HFF-Myc (cell line): ENCODE measurements around the gene UBE4B.

Experiments
- DNase-seq: peaks from one replicate; pipeline ENCODE4 v3.0.0-alpha.2; 2011; ENCODE audit warnings: low read depth; ENCODE audit errors: extremely low read depth
- H3K4me3 ChIP-seq: replicated peaks from 2 replicates; pipeline ENCODE4 v1.5.1; 2011; ENCODE audit warnings: low read depth, mild to moderate bottlenecking, control low read depth, low read length
- CTCF ChIP-seq: IDR thresholded peaks from 2 replicates; pipeline ENCODE4 v1.5.1; 2012; ENCODE audit warnings: mild to moderate bottlenecking, low read depth, low read length, control low read depth; ENCODE audit errors: missing control alignments

Gene UBE4B

GRCh38 chr1:10051656-10052055 lies 18.9 kb downstream of the UBE4B start:
- H3K4me3 ChIP-seq, result no peak overlapping the region
- no peak for TF ChIP-seq CTCF
- DNase-seq, result no peak

GRCh38 chr1:10052347-10052746 lies 19.6 kb downstream of the UBE4B start:
- no peak overlapping the region for H3K4me3 ChIP-seq
- DNase-seq, result no peak
- no peak for TF ChIP-seq CTCF

GRCh38 chr1:10054465-10054864 lies 21.7 kb downstream of the UBE4B start:
- no peak for DNase-seq
- no peak for TF ChIP-seq CTCF
- H3K4me3 ChIP-seq, result no peak overlapping the region

- DNase-seq, result no peak
- no peak overlapping the region for H3K4me3 ChIP-seq
- TF ChIP-seq CTCF, result no peak
Measured at GRCh38 chr1:10056599-10056987, 23.8 kb downstream of the UBE4B start.

GRCh38 chr1:10057343-10057742 lies 24.6 kb downstream of the UBE4B start:
- TF ChIP-seq CTCF, result no peak
- H3K4me3 ChIP-seq, result no peak overlapping the region
- no peak for DNase-seq

- no peak for DNase-seq
- TF ChIP-seq CTCF, result no peak
- H3K4me3 ChIP-seq, result no peak overlapping the region
Measured at GRCh38 chr1:10057796-10058195, 25.0 kb downstream of the UBE4B start.

GRCh38 chr1:10059342-10059718 lies 26.6 kb downstream of the UBE4B start:
- TF ChIP-seq CTCF, result no peak
- H3K4me3 ChIP-seq, result no peak overlapping the region
- no peak for DNase-seq
